ENCODE data around the gene SMARCC2.

The SMARCC2 gene

DNA sequence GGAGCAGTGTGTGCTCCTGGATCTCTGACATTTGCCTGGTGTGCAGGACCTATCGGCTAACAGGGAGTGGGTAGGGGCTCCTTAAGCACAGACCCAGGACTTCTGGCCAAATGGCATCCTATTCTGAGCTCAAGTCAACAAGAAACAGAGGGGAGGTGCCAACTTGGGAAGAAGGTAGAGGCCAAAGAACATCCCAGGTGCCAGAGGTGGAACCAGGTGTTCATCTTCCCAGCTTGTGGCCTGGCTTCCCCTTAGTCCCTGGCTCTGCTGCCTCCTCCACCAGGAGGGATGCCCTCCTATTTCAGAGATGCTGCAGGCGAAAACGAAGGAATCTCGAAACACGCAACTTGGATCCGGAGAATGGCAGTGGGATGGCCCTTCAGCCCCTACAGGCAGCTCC is 46.8 kb upstream of the SMARCC2 start:
- Histone ChIP-seq H3K79me2 (ENCODE audit: insufficient read depth, low read length) (no peaks in the 10 kb centered on the region), H3K9me2 (replicated peaks; ENCODE audit: low read depth, low read length) (no peaks in the 10 kb centered on the region), H3K9me3 (ENCODE audit: insufficient read depth, low read depth, low read length) (no peaks in the 10 kb centered on the region), H3K36me3 (ENCODE audit: insufficient read depth, low read length) (peaks cover 8% of the 10 kb centered on the region; the same call in 1 of the 2 replicates), H2AFZ (ENCODE audit: low read length) (no peak overlapping the region), H3K4me2 (ENCODE audit: low read depth, low read length, poor library complexity, severe bottlenecking) (no peak overlapping the region), H3K27me3 (ENCODE audit: insufficient read depth, low read length, poor library complexity, severe bottlenecking) (no peaks in the 10 kb centered on the region), H4K20me1 (ENCODE audit: insufficient read depth, low read length, poor library complexity, severe bottlenecking) (no peaks in the 10 kb centered on the region), H3F3A (ENCODE audit: low read depth) (no peaks in the 10 kb centered on the region), H3K4me1 (ENCODE audit: insufficient read depth, low read length, poor library complexity, severe bottlenecking) (no peaks in the 10 kb centered on the region), H3K4me3 (ENCODE audit: low read length, poor library complexity, severe bottlenecking) (no peak overlapping the region), H3K9ac (ENCODE audit: low read depth, low read length, poor library complexity, severe bottlenecking) (no peak overlapping the region)
- TF ChIP-seq, protein P1, sequence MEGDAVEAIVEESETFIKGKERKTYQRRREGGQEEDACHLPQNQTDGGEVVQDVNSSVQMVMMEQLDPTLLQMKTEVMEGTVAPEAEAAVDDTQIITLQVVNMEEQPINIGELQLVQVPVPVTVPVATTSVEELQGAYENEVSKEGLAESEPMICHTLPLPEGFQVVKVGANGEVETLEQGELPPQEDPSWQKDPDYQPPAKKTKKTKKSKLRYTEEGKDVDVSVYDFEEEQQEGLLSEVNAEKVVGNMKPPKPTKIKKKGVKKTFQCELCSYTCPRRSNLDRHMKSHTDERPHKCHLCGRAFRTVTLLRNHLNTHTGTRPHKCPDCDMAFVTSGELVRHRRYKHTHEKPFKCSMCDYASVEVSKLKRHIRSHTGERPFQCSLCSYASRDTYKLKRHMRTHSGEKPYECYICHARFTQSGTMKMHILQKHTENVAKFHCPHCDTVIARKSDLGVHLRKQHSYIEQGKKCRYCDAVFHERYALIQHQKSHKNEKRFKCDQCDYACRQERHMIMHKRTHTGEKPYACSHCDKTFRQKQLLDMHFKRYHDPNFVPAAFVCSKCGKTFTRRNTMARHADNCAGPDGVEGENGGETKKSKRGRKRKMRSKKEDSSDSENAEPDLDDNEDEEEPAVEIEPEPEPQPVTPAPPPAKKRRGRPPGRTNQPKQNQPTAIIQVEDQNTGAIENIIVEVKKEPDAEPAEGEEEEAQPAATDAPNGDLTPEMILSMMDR (conservative IDR thresholded peaks at IDR 0.05; ENCODE audit: low read length): no peak
- TF ChIP-seq EZH2phosphoT487 (IDR thresholded peaks at IDR 0.05; ENCODE audit: borderline replicate concordance): no peak

DNA sequence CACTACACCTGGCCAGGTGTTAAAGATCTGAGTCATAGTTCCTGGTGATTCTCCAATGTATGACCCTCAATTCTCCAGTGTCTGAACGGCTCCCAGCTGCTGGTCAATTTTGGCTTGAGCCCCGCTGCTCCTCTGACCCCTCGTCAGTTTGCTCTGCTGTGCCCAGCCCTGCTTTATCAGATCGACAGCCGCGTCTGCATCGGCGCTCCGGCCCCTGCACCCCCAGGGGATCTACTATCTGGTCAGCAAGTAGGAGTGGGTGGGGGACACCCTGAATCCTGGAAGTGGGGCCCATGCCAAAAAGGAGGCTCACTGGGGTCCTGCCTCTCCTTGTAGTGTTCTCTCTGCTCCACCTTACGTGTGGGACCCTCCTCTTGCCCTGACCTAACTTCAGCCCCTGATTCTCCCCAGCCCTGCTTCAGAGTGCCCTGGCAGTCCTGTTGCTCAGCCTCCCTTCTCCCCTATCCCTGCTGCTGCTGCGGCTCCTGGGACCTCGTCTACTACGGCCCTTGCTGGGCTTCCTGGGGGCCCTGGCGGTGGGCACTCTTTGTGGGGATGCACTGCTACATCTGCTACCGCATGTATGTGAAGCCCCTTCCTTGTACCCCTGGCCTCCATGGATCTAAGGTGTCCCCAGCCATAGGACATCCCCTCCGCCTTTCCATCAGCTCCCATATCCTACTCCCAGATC is 45.6 kb upstream of the SMARCC2 start:
- Histone ChIP-seq H3K9ac (ENCODE audit: low read depth, low read length, poor library complexity, severe bottlenecking) (no peak overlapping the region), H3K4me3 (ENCODE audit: low read length, poor library complexity, severe bottlenecking) (no peak overlapping the region), H3K9me3 (ENCODE audit: insufficient read depth, low read depth, low read length) (no peaks in the 10 kb centered on the region), H3K36me3 (ENCODE audit: insufficient read depth, low read length) (peaks cover 3% of the 10 kb centered on the region; the same call in 1 of the 2 replicates), H3K79me2 (ENCODE audit: insufficient read depth, low read length) (no peaks in the 10 kb centered on the region), H3K4me2 (ENCODE audit: low read depth, low read length, poor library complexity, severe bottlenecking) (no peak overlapping the region), H3K27me3 (ENCODE audit: insufficient read depth, low read length, poor library complexity, severe bottlenecking) (no peaks in the 10 kb centered on the region), H3K4me1 (ENCODE audit: insufficient read depth, low read length, poor library complexity, severe bottlenecking) (no peaks in the 10 kb centered on the region), H3K9me2 (replicated peaks; ENCODE audit: low read depth, low read length) (no peaks in the 10 kb centered on the region), H2AFZ (ENCODE audit: low read length) (no peak overlapping the region), H3F3A (ENCODE audit: low read depth) (no peaks in the 10 kb centered on the region), H4K20me1 (ENCODE audit: insufficient read depth, low read length, poor library complexity, severe bottlenecking) (no peaks in the 10 kb centered on the region)
- no peak for TF ChIP-seq EZH2phosphoT487 (IDR thresholded peaks at IDR 0.05; ENCODE audit: borderline replicate concordance)
- TF ChIP-seq, protein P1 (conservative IDR thresholded peaks at IDR 0.05; ENCODE audit: low read length): no peak

DNA sequence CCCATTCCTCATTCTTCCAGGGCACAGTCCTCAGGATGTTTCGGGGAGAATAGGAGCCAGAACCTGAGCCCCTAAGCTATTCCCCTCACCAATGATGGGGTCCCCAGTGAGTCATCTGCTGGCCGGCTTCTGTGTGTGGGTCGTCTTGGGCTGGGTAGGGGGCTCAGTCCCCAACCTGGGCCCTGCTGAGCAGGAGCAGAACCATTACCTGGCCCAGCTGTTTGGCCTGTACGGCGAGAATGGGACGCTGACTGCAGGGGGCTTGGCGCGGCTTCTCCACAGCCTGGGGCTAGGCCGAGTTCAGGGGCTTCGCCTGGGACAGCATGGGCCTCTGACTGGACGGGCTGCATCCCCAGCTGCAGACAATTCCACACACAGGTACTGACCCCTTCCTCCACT is 41.9 kb upstream of the SMARCC2 start:
- H3F3A ChIP-seq (ENCODE audit: low read depth): no peaks in the 10 kb centered on the region
- H4K20me1 ChIP-seq (ENCODE audit: insufficient read depth, low read length, poor library complexity, severe bottlenecking): no peaks in the 10 kb centered on the region
- no peaks in the 10 kb centered on the region for H3K9me2 ChIP-seq (replicated peaks; ENCODE audit: low read depth, low read length)
- no peaks in the 10 kb centered on the region for H3K9me3 ChIP-seq (ENCODE audit: insufficient read depth, low read depth, low read length)
- H2AFZ ChIP-seq (ENCODE audit: low read length): no peak overlapping the region
- H3K4me3 ChIP-seq (ENCODE audit: low read length, poor library complexity, severe bottlenecking): no peak overlapping the region
- peaks cover 3% of the 10 kb centered on the region for H3K4me1 ChIP-seq (ENCODE audit: insufficient read depth, low read length, poor library complexity, severe bottlenecking)
- H3K9ac ChIP-seq (ENCODE audit: low read depth, low read length, poor library complexity, severe bottlenecking): no peak overlapping the region
- H3K4me2 ChIP-seq (ENCODE audit: low read depth, low read length, poor library complexity, severe bottlenecking): no peak overlapping the region
- H3K36me3 ChIP-seq (ENCODE audit: insufficient read depth, low read length): peaks cover 2% of the 10 kb centered on the region; the same call in 1 of the 2 replicates
- H3K27me3 ChIP-seq (ENCODE audit: insufficient read depth, low read length, poor library complexity, severe bottlenecking): no peaks in the 10 kb centered on the region
- TF ChIP-seq, protein P1 (conservative IDR thresholded peaks at IDR 0.05; ENCODE audit: low read length): no peak
- TF ChIP-seq EZH2phosphoT487 (IDR thresholded peaks at IDR 0.05; ENCODE audit: borderline replicate concordance): no peak
- no peaks in the 10 kb centered on the region for H3K79me2 ChIP-seq (ENCODE audit: insufficient read depth, low read length)

Data from Loucy (cell line).